Right renal pelvis (tissue), 4 donors: ENCODE data around the gene SAPCD2. TPM values are rescaled to one million over a fixed set of nuclear protein-coding genes. Genes with fewer than 3 reads are reported as not detected.

Experiments
- DNase-seq, 4 donors: peaks; one replicate each; pipeline ENCODE4 v3.0.0-alpha.2; 2013; ENCODE audit warnings: low read depth in 4 of 4, low spot score in 3 of 4, missing footprints in 1 of 4
- polyA plus RNA-seq, 4 donors: library from polyadenylated mRNA; unstranded; fragments of 120-200 nt; gene quantifications; one replicate each; pipeline ENCODE4 v1.2.1, GENCODE V29; 2013; ENCODE audit not compliant: insufficient read length in 4 of 4

SAPCD2 gene
- polyA plus RNA-seq, 4 donors, result 5.4 to 9.5 (median 6.0) TPM

- no peak for DNase-seq
Observed at GRCh38 chr9:137021979-137022661, 48.2 kb downstream of the SAPCD2 start.

GRCh38 chr9:137021568-137021978 is 48.8 kb downstream of the SAPCD2 start:
- DNase-seq, result no peak

DNA sequence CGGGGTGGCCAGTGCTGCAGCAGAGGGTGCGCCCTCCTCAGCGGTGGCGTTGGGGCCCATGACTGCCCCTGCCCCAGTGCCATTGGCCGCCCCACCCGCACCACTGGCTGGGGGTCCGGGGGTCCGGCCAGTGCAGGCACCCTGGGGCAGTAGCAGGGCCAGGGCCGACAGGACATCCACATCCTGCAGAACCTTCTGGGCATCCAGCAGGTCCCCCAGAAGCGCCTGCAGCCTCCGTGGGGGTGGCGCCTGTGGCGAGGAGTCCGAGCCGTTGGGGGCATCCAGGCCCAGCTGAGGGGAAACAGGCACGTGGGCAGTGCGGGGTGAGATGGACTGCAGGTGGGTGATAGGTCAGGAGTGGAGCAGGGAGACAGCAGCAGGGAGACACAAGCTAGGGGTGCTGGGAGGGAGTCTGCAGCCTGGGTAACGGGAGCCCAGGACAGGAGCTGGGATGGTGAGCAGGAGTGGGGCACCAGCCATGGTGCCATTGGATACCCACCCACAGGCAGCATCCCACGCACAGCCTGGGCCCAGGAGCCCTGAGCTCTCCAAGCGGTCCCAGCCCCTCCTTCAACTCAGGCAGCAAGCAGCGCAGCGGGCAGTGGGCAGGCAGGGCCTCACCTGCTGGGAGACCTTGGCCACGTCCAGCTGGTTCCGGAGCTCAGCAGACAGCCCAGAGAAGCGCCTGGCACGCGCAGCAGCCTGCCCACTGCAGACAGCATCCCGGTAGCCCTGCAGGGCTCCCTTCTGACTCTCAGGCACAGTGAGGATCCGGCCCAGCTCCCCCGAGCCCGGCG is 49.4 kb downstream of the SAPCD2 start:
- DNase-seq, result no peak

- no peak for DNase-seq
Observed at GRCh38 chr9:137019891-137020683, 50.3 kb downstream of the SAPCD2 start.

GRCh38 chr9:137018761-137019559 is 51.4 kb downstream of the SAPCD2 start:
- no peak for DNase-seq

GRCh38 chr9:137017791-137018497 is 52.4 kb downstream of the SAPCD2 start:
- no peak for DNase-seq

GRCh38 chr9:137017071-137017470 is 53.3 kb downstream of the SAPCD2 start:
- no peak for DNase-seq

DNA sequence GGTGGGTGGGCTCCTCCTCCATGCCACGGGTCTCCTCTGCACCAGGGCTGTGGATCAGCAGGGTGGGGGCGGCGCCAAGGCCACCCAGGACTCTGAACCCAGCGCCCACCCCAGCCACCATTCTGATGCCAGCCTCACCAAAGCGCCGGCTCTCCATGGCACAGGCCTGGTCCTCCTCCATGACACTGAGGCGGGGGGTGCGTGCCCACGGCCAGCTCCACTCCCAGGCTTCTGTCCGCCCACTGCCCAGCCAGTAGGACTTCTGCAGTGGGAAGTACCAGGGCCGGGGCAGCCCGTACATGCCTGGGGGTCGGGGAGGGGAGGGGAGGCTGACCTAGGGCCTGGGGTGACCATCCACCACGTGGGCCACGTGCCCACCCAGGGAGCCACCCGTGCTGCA is 53.9 kb downstream of the SAPCD2 start:
- no peak for DNase-seq

DNA sequence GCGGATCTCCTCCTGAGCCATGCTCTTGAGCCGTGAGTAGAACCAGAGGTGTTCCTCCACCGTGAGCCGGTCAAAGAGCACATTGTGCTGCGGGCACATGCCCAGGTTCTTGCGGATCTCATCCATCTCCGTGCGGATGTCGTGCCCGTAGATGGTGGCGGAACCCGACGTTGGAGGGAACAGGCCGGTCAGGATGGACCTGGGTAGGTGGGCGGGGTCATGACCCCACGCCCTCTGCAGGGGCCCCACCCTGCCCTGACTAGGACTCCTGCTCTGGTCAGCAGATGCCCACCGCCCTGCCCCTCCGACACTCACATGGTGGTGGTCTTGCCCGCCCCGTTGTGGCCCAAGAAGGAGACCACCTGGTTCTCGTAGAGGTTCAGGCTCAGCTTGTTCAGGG is 54.4 kb downstream of the SAPCD2 start:
- no peak for DNase-seq

GRCh38 chr9:137015540-137015930 is 54.8 kb downstream of the SAPCD2 start:
- no peak for DNase-seq

DNA sequence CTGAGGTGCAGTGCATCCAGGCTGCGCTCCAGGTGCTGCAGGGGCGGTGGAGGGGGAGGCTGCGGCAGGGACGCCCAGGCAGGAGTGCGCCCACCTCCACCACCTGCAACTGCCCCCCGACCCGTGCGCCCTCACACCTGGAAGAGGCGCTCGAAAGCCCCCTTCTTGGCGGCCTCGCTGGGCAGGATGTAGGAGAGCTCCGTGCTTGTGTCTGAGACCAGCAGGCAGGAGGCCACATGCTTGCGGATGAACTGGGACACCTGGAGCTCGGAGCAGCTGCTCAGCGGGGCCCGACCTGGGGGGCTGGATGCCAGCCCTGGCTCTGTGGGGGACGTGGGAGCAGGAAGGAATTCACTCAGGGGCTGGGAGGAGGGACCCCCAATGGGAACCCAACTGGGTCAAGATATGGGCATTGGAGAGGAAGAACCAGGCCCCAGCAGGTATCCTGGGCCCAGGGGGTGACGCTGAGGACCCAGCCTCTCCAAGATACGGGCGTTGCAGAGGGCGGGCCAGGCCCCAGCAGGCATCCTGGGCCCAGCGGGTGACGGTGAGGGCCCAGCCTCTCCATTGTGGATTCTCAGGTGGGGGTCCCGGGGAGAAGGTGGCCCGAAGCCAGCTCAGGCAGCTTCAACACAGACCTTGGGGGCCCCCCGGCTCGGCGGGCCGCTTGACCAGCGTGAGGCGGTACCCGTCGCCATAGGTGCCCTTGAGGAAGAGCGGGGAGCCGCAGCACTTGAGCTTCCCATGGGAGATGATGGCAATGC is 55.4 kb downstream of the SAPCD2 start:
- no peak for DNase-seq

GRCh38 chr9:137014166-137014565 is 56.2 kb downstream of the SAPCD2 start:
- no peak for DNase-seq

- no peak for DNase-seq
Observed at GRCh38 chr9:137013571-137013940, 56.8 kb downstream of the SAPCD2 start.

GRCh38 chr9:137012694-137013570 is 57.4 kb downstream of the SAPCD2 start:
- DNase-seq, result no peak
